ENCODE measurements around the gene RBM47.
"Not testable (repeated sequence)": the region's sequence is repeated elsewhere in the genome, so short reads cannot be mapped to it uniquely, and the experiment has no call there.

Gene RBM47

DNA sequence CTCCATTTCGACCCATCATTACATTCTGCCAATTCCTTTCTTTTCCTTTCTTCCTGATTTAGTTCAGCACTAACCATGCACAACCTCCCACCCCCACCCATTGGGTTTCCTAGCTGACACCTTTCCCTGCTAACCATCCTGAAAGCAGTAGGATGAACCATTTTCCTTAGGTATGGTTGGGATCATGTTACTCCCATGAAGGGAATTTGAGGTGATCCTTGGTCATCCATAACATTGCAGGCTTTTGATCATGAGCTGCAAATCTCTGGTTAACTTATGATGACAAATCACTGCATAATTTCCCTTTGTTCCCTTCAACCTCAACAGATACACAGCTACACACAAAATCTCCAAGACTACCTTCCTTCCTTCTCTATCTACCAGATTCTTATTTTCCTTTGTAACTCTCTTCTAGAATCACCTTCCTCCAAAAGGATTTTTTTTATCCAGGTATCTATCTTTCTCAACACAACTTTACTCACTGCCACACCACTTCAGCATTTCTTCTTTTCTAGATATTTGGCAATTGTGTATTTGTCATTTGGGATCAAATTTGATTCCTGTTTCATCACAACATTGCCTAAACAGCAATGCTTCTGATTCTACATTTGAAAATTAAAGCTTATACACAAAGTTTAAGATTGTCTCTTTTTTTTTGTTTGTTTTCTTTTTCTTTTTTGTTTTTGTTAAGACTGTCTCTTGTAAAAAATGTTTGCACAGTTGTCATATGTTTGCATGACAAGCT is 145.1 kb downstream of the RBM47 start:
- DNase-seq: peak in 1 of 2 donors; percentile 54

- DNase-seq: no peak
Observed at GRCh38 chr4:40482985-40483647, 146.5 kb downstream of the RBM47 start.

DNA sequence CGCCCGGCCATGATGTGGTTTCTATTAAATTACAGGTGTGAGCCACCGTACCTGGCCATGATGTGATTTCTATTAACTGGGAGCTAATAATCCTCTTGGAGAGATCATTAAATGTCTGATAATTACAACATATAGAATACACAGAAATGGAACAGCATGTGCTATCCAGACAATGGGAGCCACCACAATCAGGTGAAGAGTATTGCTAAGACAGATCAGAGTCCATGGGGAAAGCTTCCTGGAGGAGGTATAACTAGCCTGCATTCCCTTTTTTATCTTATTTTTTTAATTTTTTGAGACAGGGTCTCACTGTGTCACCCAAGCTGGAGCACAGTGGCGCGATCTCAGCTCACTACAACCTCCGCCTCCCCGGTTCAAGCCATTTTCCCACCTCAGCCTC is 147.7 kb downstream of the RBM47 start:
- no peak for DNase-seq

DNA sequence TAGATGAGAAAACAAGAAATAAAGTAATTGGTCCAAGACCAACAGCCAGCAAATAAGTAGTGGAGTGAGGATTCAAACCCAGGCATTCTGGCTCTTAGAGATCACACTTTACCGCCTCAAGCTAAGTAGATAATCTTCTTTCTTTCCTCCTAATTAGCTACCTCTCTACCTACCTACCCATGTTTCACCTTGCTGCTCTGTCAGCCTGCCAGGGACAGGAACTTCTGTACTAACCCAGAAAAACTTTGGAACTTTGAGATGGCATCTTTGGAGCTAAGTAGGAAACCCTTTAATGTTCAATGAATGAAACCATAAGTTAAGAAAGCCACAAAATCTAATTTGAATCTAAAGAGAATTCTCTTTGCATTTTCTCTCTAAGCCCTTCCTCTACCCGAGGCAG is 149.4 kb downstream of the RBM47 start:
- no peak for DNase-seq

- DNase-seq: no peak
Observed at GRCh38 chr4:40479378-40479777, 150.3 kb downstream of the RBM47 start.

GRCh38 chr4:40475609-40476008 is 154.1 kb downstream of the RBM47 start:
- DNase-seq: no peak

DNA sequence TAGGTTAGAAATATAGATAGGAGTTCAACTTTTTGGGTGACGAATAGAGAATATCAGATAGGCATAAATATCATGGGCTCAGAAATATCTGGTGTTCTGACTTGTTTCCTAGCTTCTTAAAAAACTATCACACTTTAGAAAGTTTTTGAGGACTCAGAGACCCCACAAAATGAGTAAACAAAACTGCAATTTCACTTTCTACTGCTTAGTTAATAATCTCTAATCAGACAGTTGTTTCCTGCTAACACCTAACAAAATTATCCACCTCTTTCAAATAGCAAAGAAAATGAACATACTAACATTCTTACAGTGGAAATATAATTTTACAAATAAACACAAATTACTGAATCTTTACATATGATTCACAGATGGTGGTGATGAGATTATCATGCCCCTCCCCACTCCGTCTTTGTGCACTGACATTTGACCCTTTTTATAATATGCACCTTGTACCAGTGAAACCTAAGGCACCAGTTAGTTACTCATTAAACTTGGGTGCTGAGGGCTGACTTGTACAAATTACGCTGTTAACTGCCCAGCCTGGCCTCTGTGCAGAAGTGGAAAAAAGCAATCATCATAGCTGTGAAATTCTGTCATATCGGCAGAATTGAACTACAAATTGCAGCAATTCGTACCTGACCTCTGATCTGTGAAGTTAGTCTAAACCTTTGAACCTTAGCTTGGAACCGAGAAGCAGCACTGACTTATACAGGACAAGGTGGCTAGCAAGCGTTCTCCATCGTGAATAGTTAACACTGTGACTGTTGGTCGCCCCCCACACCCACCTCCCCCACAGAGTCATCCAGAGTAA is 155.9 kb downstream of the RBM47 start:
- no peak for DNase-seq

- DNase-seq: no peak
Observed at GRCh38 chr4:40471923-40472322, 157.7 kb downstream of the RBM47 start.

DNA sequence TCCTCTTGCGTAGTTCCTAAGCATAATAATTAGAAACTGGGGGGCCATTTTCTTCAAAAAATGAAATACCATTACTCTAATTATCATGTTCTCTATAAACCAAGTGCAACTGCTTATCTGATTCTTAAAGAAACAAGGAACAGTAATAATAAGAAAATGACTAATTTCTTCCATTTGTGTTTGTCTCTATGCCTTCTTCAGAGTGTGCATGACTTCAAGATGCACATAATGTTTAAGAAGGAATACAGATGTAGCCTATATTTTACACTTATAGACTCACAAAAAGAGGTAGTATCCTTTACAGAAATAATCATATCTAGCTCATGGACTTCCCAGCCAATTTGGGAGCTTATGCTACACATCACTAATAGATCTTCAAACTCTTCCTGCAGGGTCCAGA is 162.9 kb downstream of the RBM47 start:
- DNase-seq: no peak

DNA sequence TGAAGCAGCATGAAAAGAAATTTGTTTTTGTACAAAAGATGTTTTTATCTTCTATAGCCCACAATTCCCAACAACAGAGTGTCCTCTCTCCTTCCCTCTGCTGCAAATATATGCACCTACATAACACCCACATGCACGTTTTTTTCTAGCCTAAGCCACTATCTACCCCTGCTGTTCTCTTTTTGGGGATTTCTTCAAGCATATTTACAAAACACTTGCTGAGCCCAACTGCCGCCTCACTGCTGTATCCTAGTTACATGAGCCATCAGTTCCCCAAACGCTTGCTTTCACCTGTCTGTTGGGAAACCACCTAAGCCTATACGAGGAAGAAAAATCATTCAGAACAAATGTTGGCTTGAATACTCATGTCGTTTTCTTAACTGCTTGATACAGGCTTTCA is 167.3 kb downstream of the RBM47 start:
- DNase-seq: peak in 1 of 2 donors; percentile 29

- DNase-seq: no peak
Observed at GRCh38 chr4:40461879-40462278, 167.8 kb downstream of the RBM47 start.

DNA sequence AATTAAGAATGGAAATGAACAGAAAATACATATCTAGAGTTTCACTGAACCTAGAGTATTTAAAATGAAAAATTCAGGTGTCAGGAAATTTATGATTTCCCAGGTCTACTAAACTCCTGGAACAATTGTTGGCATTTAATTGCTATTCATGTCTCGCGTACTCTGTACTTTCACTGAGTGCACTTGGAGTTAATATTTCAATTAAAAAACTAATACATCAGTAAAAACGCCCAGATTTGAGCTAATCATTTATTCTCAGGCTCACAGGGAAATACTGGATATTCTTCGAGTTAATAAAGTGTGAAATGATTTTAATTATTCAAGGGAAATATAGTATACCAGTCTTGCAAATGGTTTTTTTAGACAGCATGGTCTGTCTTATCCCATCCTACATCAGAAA is 168.6 kb downstream of the RBM47 start:
- no peak for DNase-seq

GRCh38 chr4:40458683-40459082 is 171.0 kb downstream of the RBM47 start:
- DNase-seq: no peak

GRCh38 chr4:40458109-40458508 is 171.6 kb downstream of the RBM47 start:
- DNase-seq: no peak

GRCh38 chr4:40455340-40455902 is 174.2 kb downstream of the RBM47 start:
- peak in 1 of 2 donors; percentile 56 for DNase-seq

DNA sequence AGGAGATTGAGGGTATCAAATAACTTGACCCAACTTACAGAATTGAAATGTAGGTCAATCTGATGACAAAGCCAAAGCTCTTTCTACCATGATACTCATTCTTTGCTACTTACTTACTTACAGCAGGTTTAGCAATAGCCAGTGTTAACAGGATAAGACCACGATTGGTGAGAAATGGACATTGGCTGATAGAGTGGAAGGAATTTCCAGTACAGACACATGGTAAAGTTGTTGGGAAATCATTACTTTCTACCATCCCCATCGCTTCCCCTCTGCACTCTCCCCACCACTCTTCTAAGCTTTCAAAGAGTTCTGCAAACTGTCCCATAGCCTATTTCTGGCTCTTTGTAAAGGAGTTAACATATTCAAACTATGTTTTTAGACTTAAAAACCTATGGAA is 174.8 kb downstream of the RBM47 start:
- DNase-seq: peak; percentile 34 to 36

DNA sequence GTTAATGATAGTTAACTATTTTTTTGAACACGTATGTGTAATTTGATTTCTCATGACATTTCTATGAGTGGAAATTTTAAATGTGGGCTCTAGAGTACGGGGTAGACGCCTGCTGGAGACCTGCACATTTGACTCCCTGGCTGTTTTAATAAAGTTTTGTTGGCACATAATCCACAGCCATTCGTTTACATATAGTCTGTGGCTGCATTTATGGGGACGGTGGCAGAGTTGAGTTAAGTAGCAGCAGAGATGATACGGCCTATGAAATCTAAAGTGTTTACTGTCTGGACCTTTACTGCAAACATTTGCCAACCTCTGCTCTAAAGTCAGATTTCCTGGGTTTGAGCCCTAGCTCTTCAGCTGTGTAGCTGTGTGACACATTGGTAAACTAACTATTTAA is 175.8 kb downstream of the RBM47 start:
- no peak for DNase-seq

- DNase-seq: no peak
Observed at GRCh38 chr4:40448875-40449274, 180.8 kb downstream of the RBM47 start.

DNA sequence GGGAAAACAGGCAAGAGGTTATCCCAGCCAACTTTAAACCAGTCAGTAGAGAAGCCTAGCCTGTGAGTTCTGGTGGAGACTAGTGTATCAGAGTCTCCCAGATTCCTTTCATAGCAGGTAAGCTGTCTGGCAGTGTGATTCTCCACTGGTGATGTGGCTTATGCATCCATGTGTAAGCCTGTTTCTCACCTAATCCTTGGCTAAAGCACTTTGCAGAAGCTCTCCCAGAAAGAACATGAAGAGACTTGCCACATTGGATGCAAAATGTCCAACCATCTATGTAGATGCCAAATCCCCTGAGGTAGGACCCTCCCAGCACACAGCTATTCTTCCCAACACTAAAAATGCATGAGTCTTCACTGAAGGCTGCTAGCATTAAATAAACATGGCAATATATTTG is 182.8 kb downstream of the RBM47 start:
- no peak for DNase-seq

DNA sequence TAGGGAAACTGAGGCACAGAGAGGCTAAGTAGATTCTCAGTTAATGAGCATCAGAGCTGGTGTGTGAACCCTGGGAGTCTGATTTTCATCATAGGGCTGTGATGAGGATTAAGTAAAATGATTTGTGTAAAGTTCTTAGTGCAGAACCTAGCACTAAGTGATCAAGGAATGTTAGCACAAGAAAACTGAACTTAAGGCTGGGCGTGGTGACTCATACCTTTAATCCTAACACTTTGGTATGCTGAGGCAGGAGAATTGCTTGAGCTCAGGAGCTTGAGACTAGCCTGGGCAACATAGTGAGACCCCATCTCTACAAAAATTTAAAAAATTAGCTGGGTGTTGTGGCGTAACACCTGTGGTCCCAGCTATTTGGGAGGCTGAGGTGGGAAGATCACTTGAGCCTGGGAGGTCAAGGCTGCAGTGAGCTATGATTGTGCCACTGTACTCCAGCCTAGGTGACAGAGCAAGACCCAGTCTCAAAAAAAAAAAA is 183.4 kb downstream of the RBM47 start:
- DNase-seq: not testable (repeated sequence)

- no peak for DNase-seq
Observed at GRCh38 chr4:40445671-40446070, 184.0 kb downstream of the RBM47 start.

DNA sequence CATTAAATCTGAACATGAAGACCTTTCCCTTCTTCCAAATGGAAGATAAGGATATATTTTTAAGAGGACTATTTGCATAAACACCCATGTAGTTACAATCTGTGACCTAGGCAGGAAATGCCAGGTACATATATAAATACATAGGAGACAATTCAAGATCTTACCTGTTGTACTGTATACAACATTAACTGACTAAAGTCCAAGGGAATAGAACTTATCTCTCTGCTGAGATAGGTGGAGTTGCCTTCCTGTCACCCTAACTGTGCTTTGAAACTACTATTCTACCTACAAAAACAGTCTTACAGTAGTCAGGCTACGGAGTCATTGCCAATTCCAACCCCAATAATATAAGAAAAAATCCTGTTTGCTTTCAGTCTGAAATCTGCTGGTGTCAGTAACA is 188.2 kb downstream of the RBM47 start:
- DNase-seq: no peak

- DNase-seq: no peak
Observed at GRCh38 chr4:40439519-40439918, 190.1 kb downstream of the RBM47 start.
